ENCODE results near the gene MROH7. TPM values are rescaled to one million over a fixed set of nuclear protein-coding genes. Genes with fewer than 3 reads are reported as not detected.

MROH7 gene
- total RNA-seq, 1 experiment from 2014 or later = not detected

DNA sequence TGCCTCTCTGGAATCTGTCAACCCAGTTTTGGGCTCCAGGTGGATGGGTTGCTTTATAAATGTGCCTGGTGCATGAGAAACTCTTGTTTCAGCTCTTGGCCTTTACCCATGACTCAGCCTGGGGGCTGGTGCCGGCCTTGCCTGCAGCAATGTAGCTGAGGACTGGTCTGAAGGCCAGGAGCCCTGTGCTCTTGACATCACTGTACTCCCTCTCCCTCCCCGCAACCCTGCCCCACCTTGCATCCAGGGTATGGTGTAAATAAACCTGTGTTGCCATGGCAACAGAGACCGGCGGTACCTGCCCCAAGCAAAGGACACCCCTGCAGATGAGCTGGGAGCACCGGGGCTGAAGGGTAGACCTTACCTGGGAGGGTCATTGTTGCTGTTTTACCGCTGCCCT, 31.5 kb upstream of the MROH7 start:
- no TSS peak for BruUV-seq (replicated peaks)
- POLR2A ChIA-PET (ENCODE audit: low non-redundant PET) = no interaction called here
- no peaks in the 10 kb centered on the region for H3K4me1 ChIP-seq (ENCODE audit: insufficient read depth, low read length, poor library complexity, severe bottlenecking)
- H3K9me3 ChIP-seq (ENCODE audit: low read depth, low read length, poor library complexity, severe bottlenecking) = no peaks in the 10 kb centered on the region
- TF ChIP-seq EZH2 (IDR thresholded peaks at IDR 0.05; ENCODE audit: borderline replicate concordance, low read depth, low read length, poor library complexity, severe bottlenecking) = no peak
- TF ChIP-seq CTCF (conservative IDR thresholded peaks at IDR 0.05; ENCODE audit: low read depth, low read length) = no peak
- CTCF ChIA-PET = no interaction called here
- H3K4me3 ChIP-seq (ENCODE audit: low read depth, low read length, poor library complexity, severe bottlenecking) = no peak overlapping the region
- intact Hi-C loops (cut with micrococcal nuclease; ENCODE audit: unreplicated experiment) = no loop called here
- DNase-seq (ENCODE audit: low spot score) = no peak
- no peaks in the 10 kb centered on the region for H3K27me3 ChIP-seq (replicated peaks; ENCODE audit: insufficient read depth, low read depth, low read length, poor library complexity)
- H3K36me3 ChIP-seq (ENCODE audit: insufficient read depth, low read length, poor library complexity, severe bottlenecking) = no peaks in the 10 kb centered on the region
- no peak overlapping the region for H3K27ac ChIP-seq (ENCODE audit: low read depth, low read length, poor library complexity, severe bottlenecking)

DNA sequence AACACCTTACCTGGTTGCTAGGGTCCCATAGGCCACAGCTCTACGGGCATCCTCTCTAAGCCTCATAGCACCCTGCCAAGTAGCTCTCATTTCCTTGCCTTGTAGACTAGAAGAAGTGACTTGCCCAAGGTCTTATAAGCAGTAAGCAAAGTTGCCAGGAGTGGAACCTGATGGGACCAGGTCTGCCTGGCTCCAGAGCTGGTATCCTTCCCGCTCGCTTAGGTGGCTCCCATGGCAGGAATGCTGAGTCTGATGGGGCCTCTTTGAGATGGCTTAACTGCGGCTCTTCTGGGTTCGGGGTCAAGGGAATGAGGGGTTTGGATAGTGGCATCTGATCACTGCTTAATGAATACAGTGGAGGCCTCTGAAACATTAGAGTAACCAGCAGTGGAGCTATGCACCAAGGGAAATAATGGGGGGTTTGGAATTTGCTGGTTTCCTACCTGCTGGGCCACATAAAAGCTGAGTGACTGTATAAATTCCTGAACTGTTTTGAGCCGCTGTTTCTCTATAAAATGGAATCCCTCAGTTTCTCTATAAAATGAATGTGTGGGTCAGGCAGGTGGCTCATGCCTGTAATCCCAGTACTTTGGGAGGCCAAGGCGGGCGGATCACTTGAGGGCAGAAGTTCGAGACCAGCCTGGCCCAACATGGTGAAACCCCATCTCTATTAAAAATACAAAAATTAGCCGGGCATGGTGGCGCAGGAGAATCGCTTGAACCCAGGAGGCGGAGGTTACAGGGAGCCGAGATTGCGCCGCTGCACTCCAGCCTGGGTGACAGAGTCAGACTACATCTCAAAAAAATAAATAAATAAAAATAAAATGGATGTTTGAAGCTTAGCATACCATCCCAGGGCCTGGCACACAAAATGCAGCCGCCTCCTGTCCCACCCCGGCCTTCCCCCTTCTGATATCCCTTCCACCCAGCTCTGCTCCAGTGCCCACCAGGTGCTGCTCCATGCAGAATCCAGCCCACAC, 30.7 kb upstream of the MROH7 start:
- BruUV-seq (replicated peaks) = no TSS peak
- no peaks in the 10 kb centered on the region for H3K9me3 ChIP-seq (ENCODE audit: low read depth, low read length, poor library complexity, severe bottlenecking)
- no peak for TF ChIP-seq CTCF (conservative IDR thresholded peaks at IDR 0.05; ENCODE audit: low read depth, low read length)
- TF ChIP-seq EZH2 (IDR thresholded peaks at IDR 0.05; ENCODE audit: borderline replicate concordance, low read depth, low read length, poor library complexity, severe bottlenecking) = no peak
- intact Hi-C loops (cut with micrococcal nuclease; ENCODE audit: unreplicated experiment) = no loop called here
- no peaks in the 10 kb centered on the region for H3K4me1 ChIP-seq (ENCODE audit: insufficient read depth, low read length, poor library complexity, severe bottlenecking)
- no peaks in the 10 kb centered on the region for H3K27me3 ChIP-seq (replicated peaks; ENCODE audit: insufficient read depth, low read depth, low read length, poor library complexity)
- no peaks in the 10 kb centered on the region for H3K36me3 ChIP-seq (ENCODE audit: insufficient read depth, low read length, poor library complexity, severe bottlenecking)
- H3K4me3 ChIP-seq (ENCODE audit: low read depth, low read length, poor library complexity, severe bottlenecking) = no peak overlapping the region
- CTCF ChIA-PET = no interaction called here
- no peak for DNase-seq (ENCODE audit: low spot score)
- POLR2A ChIA-PET (ENCODE audit: low non-redundant PET) = no interaction called here
- no peak overlapping the region for H3K27ac ChIP-seq (ENCODE audit: low read depth, low read length, poor library complexity, severe bottlenecking)

DNA sequence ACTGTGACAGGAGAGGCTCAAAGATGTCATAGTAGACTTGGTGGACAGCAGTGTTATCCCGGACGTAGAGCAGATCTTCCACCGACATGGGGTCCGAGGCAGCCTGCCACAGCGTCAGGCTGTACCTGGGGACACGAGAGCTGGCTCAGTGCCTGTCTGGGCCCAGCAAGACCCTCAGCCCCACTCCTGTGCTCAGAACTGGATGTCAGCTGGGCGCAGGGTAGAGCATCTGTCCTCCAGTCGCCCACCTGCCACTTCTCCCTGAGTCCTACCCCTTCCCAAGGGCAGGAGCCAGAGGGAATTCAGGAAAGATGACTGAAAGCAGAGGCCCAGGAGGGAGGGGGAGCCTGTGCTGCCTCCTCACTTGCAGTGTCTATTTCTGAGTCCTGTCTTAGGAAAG, 30.0 kb upstream of the MROH7 start:
- DNase-seq (ENCODE audit: low spot score) = no peak
- Histone ChIP-seq H3K27me3 (replicated peaks; ENCODE audit: insufficient read depth, low read depth, low read length, poor library complexity) (no peaks in the 10 kb centered on the region), H3K27ac (ENCODE audit: low read depth, low read length, poor library complexity, severe bottlenecking) (no peak overlapping the region), H3K9me3 (ENCODE audit: low read depth, low read length, poor library complexity, severe bottlenecking) (no peaks in the 10 kb centered on the region), H3K4me1 (ENCODE audit: insufficient read depth, low read length, poor library complexity, severe bottlenecking) (no peaks in the 10 kb centered on the region), H3K4me3 (ENCODE audit: low read depth, low read length, poor library complexity, severe bottlenecking) (no peak overlapping the region), H3K36me3 (ENCODE audit: insufficient read depth, low read length, poor library complexity, severe bottlenecking) (no peaks in the 10 kb centered on the region)
- intact Hi-C loops (cut with micrococcal nuclease; ENCODE audit: unreplicated experiment) = no loop called here
- ChIA-PET CTCF (no interaction called here), POLR2A (ENCODE audit: low non-redundant PET) (no interaction called here)
- no TSS peak for BruUV-seq (replicated peaks)
- no peak for TF ChIP-seq EZH2 (IDR thresholded peaks at IDR 0.05; ENCODE audit: borderline replicate concordance, low read depth, low read length, poor library complexity, severe bottlenecking)
- no peak for TF ChIP-seq CTCF (conservative IDR thresholded peaks at IDR 0.05; ENCODE audit: low read depth, low read length)

All from A673 (cell line).